GM23338 (cell line): ENCODE results near the gene TRIM15. TPM values are rescaled to one million over a fixed set of nuclear protein-coding genes. Genes with fewer than 3 reads are reported as not detected.

Experiments used
- ATAC-seq: fragments of 200-7000 bp; cut with Tn5 transposase; 3 replicates; pipeline ENCODE4 v1.9.1; 2020
- DNase-seq: peaks from one replicate; pipeline ENCODE4 v3.0.0-alpha.2; 2015; ENCODE audit warnings: low spot score
- H2AFZ ChIP-seq: fragments of 200-600 bp; sonication (generic); 2 replicates; pipeline ENCODE4 v1.8.0; 2016; ENCODE audit warnings: antibody characterized with exemption, mild to moderate bottlenecking, moderate library complexity
- H3F3A ChIP-seq: fragments of 200-600 bp; sonication (generic); replicated peaks from 2 replicates; pipeline ENCODE4 v1.8.0; 2017; ENCODE audit warnings: antibody characterized with exemption, mixed run types, low read depth
- H3K27ac ChIP-seq: fragments of 200-600 bp; sonication (generic); 2 replicates; pipeline ENCODE4 v1.6.1; 2016; ENCODE audit warnings: low read depth
- H3K27me3 ChIP-seq: fragments of 200-600 bp; sonication (generic); 2 replicates; pipeline ENCODE4 v1.8.0; 2016; ENCODE audit warnings: mild to moderate bottlenecking, mixed run types, moderate library complexity; ENCODE audit not compliant: insufficient read depth
- H3K36me3 ChIP-seq: fragments of 200-600 bp; sonication (generic); 2 replicates; pipeline ENCODE4 v1.8.0; 2016; ENCODE audit warnings: mild to moderate bottlenecking; ENCODE audit not compliant: insufficient read depth
- H3K4me1 ChIP-seq: fragments of 200-600 bp; sonication (generic); 2 replicates; pipeline ENCODE4 v1.8.0; 2016; ENCODE audit warnings: mild to moderate bottlenecking, moderate library complexity; ENCODE audit not compliant: insufficient read depth
- H3K4me2 ChIP-seq: fragments of 200-600 bp; sonication (generic); 2 replicates; pipeline ENCODE4 v1.7.1; 2017; ENCODE audit warnings: mixed run types
- H3K4me3 ChIP-seq: fragments of 200-600 bp; sonication (generic); 2 replicates; pipeline ENCODE4 v1.6.1; 2016; ENCODE audit warnings: mixed run types
- H3K79me2 ChIP-seq: fragments of 200-600 bp; sonication (generic); replicated peaks from 2 replicates; pipeline ENCODE4 v1.8.0; 2017; ENCODE audit warnings: mild to moderate bottlenecking; ENCODE audit not compliant: insufficient read depth
- H3K9me2 ChIP-seq: fragments of 200-600 bp; sonication (generic); 2 replicates; pipeline ENCODE4 v1.8.0; 2017; ENCODE audit not compliant: insufficient read depth
- H4K20me1 ChIP-seq: fragments of 200-600 bp; sonication (generic); replicated peaks from 2 replicates; pipeline ENCODE4 v1.8.0; 2017; ENCODE audit warnings: mild to moderate bottlenecking; ENCODE audit not compliant: insufficient read depth
- H3K27ac Mint-ChIP-seq: 2 replicates; pipeline ENCODE4 v1.8.0; 2020; ENCODE audit warnings: inconsistent platforms, mild to moderate bottlenecking, moderate library complexity, mixed read lengths
- H3K27me3 Mint-ChIP-seq: 3 replicates; pipeline ENCODE4 v1.8.0; 2022; ENCODE audit warnings: low read depth, mild to moderate bottlenecking, moderate library complexity, mixed read lengths, inconsistent platforms; ENCODE audit not compliant: insufficient read depth, poor library complexity
- H3K36me3 Mint-ChIP-seq: 3 replicates; pipeline ENCODE4 v1.8.0; 2021; ENCODE audit warnings: low read depth, mild to moderate bottlenecking, inconsistent platforms, moderate library complexity, mixed read lengths
- H3K4me1 Mint-ChIP-seq: 3 replicates; pipeline ENCODE4 v1.8.0; 2020; ENCODE audit warnings: mild to moderate bottlenecking, inconsistent platforms, mixed read lengths
- H3K4me3 Mint-ChIP-seq: 3 replicates; pipeline ENCODE4 v1.8.0; 2021; ENCODE audit warnings: moderate library complexity, mild to moderate bottlenecking, inconsistent platforms, mixed read lengths
- H3K9me3 Mint-ChIP-seq: 3 replicates; pipeline ENCODE4 v1.8.0; 2020; ENCODE audit warnings: moderate library complexity, mild to moderate bottlenecking, inconsistent platforms, mixed read lengths
- CREB1 ChIP-seq: fragments of 250-450 bp; sonication (Bioruptor Pico); IDR thresholded peaks from 2 replicates; pipeline ENCODE4 v1.5.0; 2020; ENCODE audit warnings: low read depth, mild to moderate bottlenecking, moderate library complexity
- CTCF ChIP-seq, 2 experiments: fragments of 200-600 bp in 1 of 2; sonication (generic) in 1 of 2; conservative IDR thresholded peaks; 2 replicates each; pipeline versions ENCODE4 v1.5.1 to v1.6.1; 2016 to 2017; ENCODE audit warnings: antibody characterized with exemption in 2 of 2, low read depth in 2 of 2, mild to moderate bottlenecking in 2 of 2, moderate library complexity in 1 of 2
- EZH2 ChIP-seq: fragments of 200-600 bp; sonication (generic); IDR thresholded peaks from one replicate; pipeline ENCODE4 v1.8.0; 2017; ENCODE audit warnings: antibody characterized with exemption, mild to moderate bottlenecking, low read depth; ENCODE audit not compliant: unreplicated experiment
- EZH2phosphoT487 ChIP-seq: fragments of 200-600 bp; sonication (generic); IDR thresholded peaks from one replicate; pipeline ENCODE4 v1.8.1; 2018; ENCODE audit warnings: antibody characterized with exemption; ENCODE audit not compliant: unreplicated experiment
- JUNB ChIP-seq: IDR thresholded peaks from one replicate; pipeline ENCODE4 v1.6.1; 2016; ENCODE audit warnings: antibody characterized with exemption; ENCODE audit not compliant: unreplicated experiment
- NANOG ChIP-seq: IDR thresholded peaks from 2 replicates; pipeline ENCODE4 v1.6.1; 2016; ENCODE audit warnings: antibody characterized with exemption, borderline replicate concordance
- POLR2AphosphoS5 ChIP-seq: IDR thresholded peaks from 2 replicates; pipeline ENCODE4 v1.6.1; 2016; ENCODE audit warnings: antibody characterized with exemption, low read depth
- STAT1 ChIP-seq: IDR thresholded peaks from one replicate; pipeline ENCODE4 v1.6.1; 2016; ENCODE audit warnings: antibody characterized with exemption; ENCODE audit not compliant: unreplicated experiment
- ZNF114 ChIP-seq: fragments of 250-450 bp; sonication (Bioruptor Pico); IDR thresholded peaks from 2 replicates; pipeline ENCODE4 v1.5.0; 2020; ENCODE audit warnings: mild to moderate bottlenecking, moderate library complexity
- ZNF331 ChIP-seq: fragments of 250-450 bp; sonication (Bioruptor Pico); IDR thresholded peaks from 2 replicates; pipeline ENCODE4 v1.5.0; 2020; ENCODE audit warnings: low read depth, mild to moderate bottlenecking, moderate library complexity
- ZNF462 ChIP-seq: fragments of 250-450 bp; sonication (Bioruptor Pico); IDR thresholded peaks from 2 replicates; pipeline ENCODE4 v1.5.0; 2020; ENCODE audit warnings: mild to moderate bottlenecking, moderate library complexity
- polyA plus RNA-seq: library from polyadenylated mRNA; unstranded; fragments of >200 nt; fragmentation: Nextera tagmentation; extraction: Ambion mirVana; gene quantifications from 2 replicates; pipeline ENCODE4 v1.2.1, GENCODE V29; 2016
- total RNA-seq: library from RNA; depleted of rRNA; stranded (reverse); fragments of >200 nt; shearing (Covaris generic); gene quantifications from 2 replicates; pipeline ENCODE4 v1.2.3, GENCODE V29; 2014
- TF ChIP-seq, protein P1 (sequence below): IDR thresholded peaks from one replicate; pipeline ENCODE4 v1.6.1; 2018; ENCODE audit warnings: antibody characterized with exemption; ENCODE audit not compliant: unreplicated experiment
- TF ChIP-seq, protein P2 (sequence below): IDR thresholded peaks from 2 replicates; pipeline ENCODE4 v1.6.1; 2016; ENCODE audit warnings: antibody characterized with exemption

The TRIM15 gene
- total and polyA plus RNA-seq, 2 experiments from 2014 or later: 0.21 to 1.0 TPM

DNA sequence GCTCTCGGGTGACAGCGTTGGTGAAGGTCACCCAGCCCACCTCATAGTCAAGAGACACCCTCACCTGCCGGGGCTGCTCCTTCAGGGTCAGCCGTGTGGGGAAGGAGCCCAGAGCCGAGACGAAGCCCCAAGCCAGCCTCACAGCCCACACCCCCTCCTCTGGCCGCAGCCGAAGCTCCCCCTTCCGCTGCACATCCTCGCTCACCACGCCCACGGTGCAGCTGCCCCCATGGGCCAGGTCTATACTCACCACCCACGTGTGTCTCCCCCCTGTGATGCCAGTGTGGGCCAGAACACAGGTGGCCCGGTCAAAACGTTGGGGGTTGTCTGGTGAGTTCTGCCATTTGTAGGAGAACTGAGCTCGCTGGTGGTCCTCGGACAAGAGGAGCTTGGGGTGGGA, 9.3 kb upstream of the TRIM15 start:
- no peaks in the 10 kb centered on the region for H4K20me1 ChIP-seq
- H3K36me3 ChIP-seq: no peaks in the 10 kb centered on the region
- no peak overlapping the region for H3K27ac ChIP-seq
- ATAC-seq: no peak
- H2AFZ ChIP-seq: no peak overlapping the region
- Mint-ChIP-seq H3K4me3 (no peak overlapping the region), H3K9me3 (no peaks in the 10 kb centered on the region), H3K4me1 (no peaks in the 10 kb centered on the region), H3K27ac (no peak overlapping the region), H3K27me3 (peaks cover 6% of the 10 kb centered on the region), H3K36me3 (no peaks in the 10 kb centered on the region)
- no peaks in the 10 kb centered on the region for H3K4me1 ChIP-seq
- no peaks in the 10 kb centered on the region for H3K79me2 ChIP-seq
- no peak overlapping the region for H3K4me3 ChIP-seq
- no peaks in the 10 kb centered on the region for H3F3A ChIP-seq
- no peak overlapping the region for H3K4me2 ChIP-seq
- TF ChIP-seq POLR2AphosphoS5 (no peak), STAT1 (no peak), CTCF (conservative IDR thresholded peaks at IDR 0.05; ENCODE audit: low read depth in 2 of 2) (no peak), ZNF114 (CRISPR knock-in tag) (no peak), NANOG (no peak), EZH2phosphoT487 (no peak), JUNB (no peak), EZH2 (no peak), ZNF462 (no peak), ZNF331 (CRISPR knock-in tag) (no peak), CREB1 (no peak)
- TF ChIP-seq, protein P1, sequence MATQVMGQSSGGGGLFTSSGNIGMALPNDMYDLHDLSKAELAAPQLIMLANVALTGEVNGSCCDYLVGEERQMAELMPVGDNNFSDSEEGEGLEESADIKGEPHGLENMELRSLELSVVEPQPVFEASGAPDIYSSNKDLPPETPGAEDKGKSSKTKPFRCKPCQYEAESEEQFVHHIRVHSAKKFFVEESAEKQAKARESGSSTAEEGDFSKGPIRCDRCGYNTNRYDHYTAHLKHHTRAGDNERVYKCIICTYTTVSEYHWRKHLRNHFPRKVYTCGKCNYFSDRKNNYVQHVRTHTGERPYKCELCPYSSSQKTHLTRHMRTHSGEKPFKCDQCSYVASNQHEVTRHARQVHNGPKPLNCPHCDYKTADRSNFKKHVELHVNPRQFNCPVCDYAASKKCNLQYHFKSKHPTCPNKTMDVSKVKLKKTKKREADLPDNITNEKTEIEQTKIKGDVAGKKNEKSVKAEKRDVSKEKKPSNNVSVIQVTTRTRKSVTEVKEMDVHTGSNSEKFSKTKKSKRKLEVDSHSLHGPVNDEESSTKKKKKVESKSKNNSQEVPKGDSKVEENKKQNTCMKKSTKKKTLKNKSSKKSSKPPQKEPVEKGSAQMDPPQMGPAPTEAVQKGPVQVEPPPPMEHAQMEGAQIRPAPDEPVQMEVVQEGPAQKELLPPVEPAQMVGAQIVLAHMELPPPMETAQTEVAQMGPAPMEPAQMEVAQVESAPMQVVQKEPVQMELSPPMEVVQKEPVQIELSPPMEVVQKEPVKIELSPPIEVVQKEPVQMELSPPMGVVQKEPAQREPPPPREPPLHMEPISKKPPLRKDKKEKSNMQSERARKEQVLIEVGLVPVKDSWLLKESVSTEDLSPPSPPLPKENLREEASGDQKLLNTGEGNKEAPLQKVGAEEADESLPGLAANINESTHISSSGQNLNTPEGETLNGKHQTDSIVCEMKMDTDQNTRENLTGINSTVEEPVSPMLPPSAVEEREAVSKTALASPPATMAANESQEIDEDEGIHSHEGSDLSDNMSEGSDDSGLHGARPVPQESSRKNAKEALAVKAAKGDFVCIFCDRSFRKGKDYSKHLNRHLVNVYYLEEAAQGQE: no peak
- TF ChIP-seq, protein P2, sequence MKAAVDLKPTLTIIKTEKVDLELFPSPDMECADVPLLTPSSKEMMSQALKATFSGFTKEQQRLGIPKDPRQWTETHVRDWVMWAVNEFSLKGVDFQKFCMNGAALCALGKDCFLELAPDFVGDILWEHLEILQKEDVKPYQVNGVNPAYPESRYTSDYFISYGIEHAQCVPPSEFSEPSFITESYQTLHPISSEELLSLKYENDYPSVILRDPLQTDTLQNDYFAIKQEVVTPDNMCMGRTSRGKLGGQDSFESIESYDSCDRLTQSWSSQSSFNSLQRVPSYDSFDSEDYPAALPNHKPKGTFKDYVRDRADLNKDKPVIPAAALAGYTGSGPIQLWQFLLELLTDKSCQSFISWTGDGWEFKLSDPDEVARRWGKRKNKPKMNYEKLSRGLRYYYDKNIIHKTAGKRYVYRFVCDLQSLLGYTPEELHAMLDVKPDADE: no peak
- no peaks in the 10 kb centered on the region for H3K9me2 ChIP-seq
- DNase-seq: no peak
- 0 out of 2 replicates have a peak, but pooled peaks cover 11% of the 10 kb centered on the region for H3K27me3 ChIP-seq
